SK-N-SH treated with all-trans-retinoic acid at 6 μM for 48 hours (cell line): Measurements from ENCODE around the gene KCNMA1.

ENCODE experiments used
- ATAC-seq: fragments of 200-7000 bp; cut with Tn5 transposase; 3 replicates; pipeline ENCODE4 v1.9.1; 2020; ENCODE audit warnings: mild to moderate bottlenecking, moderate library complexity
- ARNTL ChIP-seq: fragments of 450-650 bp; formaldehyde crosslinking; IDR thresholded peaks from 2 replicates; pipeline ENCODE4 v1.5.0; 2020; ENCODE audit warnings: low read depth, mild to moderate bottlenecking, moderate library complexity, borderline replicate concordance
- BACH2 ChIP-seq: fragments of 250-450 bp; sonication (Bioruptor Pico); IDR thresholded peaks from 2 replicates; pipeline ENCODE4 v1.9.0; 2021; ENCODE audit warnings: mild to moderate bottlenecking, borderline replicate concordance
- CREB5 ChIP-seq: fragments of 250-450 bp; sonication (Bioruptor Pico); IDR thresholded peaks from 2 replicates; pipeline ENCODE4 v1.5.1; 2020; ENCODE audit warnings: low read depth, mild to moderate bottlenecking, moderate library complexity
- CSDC2 ChIP-seq: fragments of 250-450 bp; sonication (Bioruptor Pico); IDR thresholded peaks from 2 replicates; pipeline ENCODE4 v1.5.0; 2020; ENCODE audit warnings: mild to moderate bottlenecking, moderate library complexity
- ESRRG ChIP-seq: fragments of 250-450 bp; sonication (Bioruptor Pico); IDR thresholded peaks from 2 replicates; pipeline ENCODE4 v1.6.1; 2021; ENCODE audit warnings: mild to moderate bottlenecking
- ISL1 ChIP-seq: fragments of 250-450 bp; sonication (Bioruptor Pico); IDR thresholded peaks from 2 replicates; pipeline ENCODE4 v2.1.2; 2022; ENCODE audit warnings: mild to moderate bottlenecking, moderate library complexity
- OSR1 ChIP-seq: fragments of 250-450 bp; sonication (Bioruptor Pico); IDR thresholded peaks from 2 replicates; pipeline ENCODE4 v1.8.0; 2022; ENCODE audit warnings: moderate library complexity, mild to moderate bottlenecking, inconsistent platforms
- PATZ1 ChIP-seq: fragments of 250-450 bp; sonication (Bioruptor Pico); IDR thresholded peaks from 2 replicates; pipeline ENCODE4 v1.8.0; 2020; ENCODE audit warnings: mild to moderate bottlenecking, moderate library complexity, borderline replicate concordance
- PPARA ChIP-seq: fragments of 250-450 bp; sonication (Bioruptor Pico); IDR thresholded peaks from 2 replicates; pipeline ENCODE4 v1.5.0; 2020; ENCODE audit warnings: mild to moderate bottlenecking, borderline replicate concordance
- RARB ChIP-seq: fragments of 250-450 bp; sonication (Bioruptor Pico); IDR thresholded peaks from 2 replicates; pipeline ENCODE4 v1.8.0; 2021; ENCODE audit warnings: mild to moderate bottlenecking, moderate library complexity
- SNAI2 ChIP-seq: fragments of 250-450 bp; sonication (Bioruptor Pico); IDR thresholded peaks from 2 replicates; pipeline ENCODE4 v1.5.0; 2020; ENCODE audit warnings: mild to moderate bottlenecking, moderate library complexity
- TCF4 ChIP-seq: fragments of 250-450 bp; sonication (Bioruptor Pico); IDR thresholded peaks from 2 replicates; pipeline ENCODE4 v1.8.0; 2021; ENCODE audit warnings: mild to moderate bottlenecking, moderate library complexity, borderline replicate concordance
- TSHZ2 ChIP-seq: fragments of 250-450 bp; sonication (Bioruptor Pico); IDR thresholded peaks from 2 replicates; pipeline ENCODE4 v1.5.0; 2020; ENCODE audit warnings: mild to moderate bottlenecking, moderate library complexity
- ZC3H10 ChIP-seq: fragments of 250-450 bp; sonication (Bioruptor Pico); IDR thresholded peaks from 2 replicates; pipeline ENCODE4 v1.5.1; 2021; ENCODE audit warnings: mild to moderate bottlenecking, moderate library complexity
- ZFP3 ChIP-seq: fragments of 250-450 bp; sonication (Bioruptor Pico); IDR thresholded peaks from 2 replicates; pipeline ENCODE4 v1.5.0; 2020; ENCODE audit warnings: mild to moderate bottlenecking, moderate library complexity
- ZFP30 ChIP-seq: fragments of 450-650 bp; formaldehyde crosslinking; IDR thresholded peaks from 2 replicates; pipeline ENCODE4 v1.5.0; 2022; ENCODE audit warnings: mild to moderate bottlenecking, moderate library complexity
- ZNF565 ChIP-seq: fragments of 450-650 bp; formaldehyde crosslinking; conservative IDR thresholded peaks from 2 replicates; pipeline ENCODE4 v1.5.0; 2020; ENCODE audit warnings: low read depth, mild to moderate bottlenecking, moderate library complexity
- ZNF70 ChIP-seq: fragments of 450-650 bp; formaldehyde crosslinking; IDR thresholded peaks from 2 replicates; pipeline ENCODE4 v1.5.0; 2020; ENCODE audit warnings: mild to moderate bottlenecking, moderate library complexity
- TF ChIP-seq, protein P1 (sequence below): fragments of 250-450 bp; sonication (Bioruptor Pico); IDR thresholded peaks from 2 replicates; pipeline ENCODE4 v1.5.1; 2021; ENCODE audit warnings: mild to moderate bottlenecking, moderate library complexity
- TF ChIP-seq, protein P2 (sequence below): fragments of 250-450 bp; sonication (Bioruptor Pico); IDR thresholded peaks from 2 replicates; pipeline ENCODE4 v1.8.0; 2021; ENCODE audit warnings: low read depth, mild to moderate bottlenecking, moderate library complexity, borderline replicate concordance

KCNMA1 gene

GRCh38 chr10:77556990-77557601 lies 80.5 kb downstream of the KCNMA1 start:
- TF ChIP-seq PPARA (no peak), BACH2 (CRISPR knock-in tag) (no peak), ISL1 (no peak), SNAI2 (CRISPR knock-in tag) (no peak), ZFP30 (no peak), CREB5 (CRISPR knock-in tag) (no peak), RARB (CRISPR knock-in tag) (no peak)
- TF ChIP-seq, protein P1, sequence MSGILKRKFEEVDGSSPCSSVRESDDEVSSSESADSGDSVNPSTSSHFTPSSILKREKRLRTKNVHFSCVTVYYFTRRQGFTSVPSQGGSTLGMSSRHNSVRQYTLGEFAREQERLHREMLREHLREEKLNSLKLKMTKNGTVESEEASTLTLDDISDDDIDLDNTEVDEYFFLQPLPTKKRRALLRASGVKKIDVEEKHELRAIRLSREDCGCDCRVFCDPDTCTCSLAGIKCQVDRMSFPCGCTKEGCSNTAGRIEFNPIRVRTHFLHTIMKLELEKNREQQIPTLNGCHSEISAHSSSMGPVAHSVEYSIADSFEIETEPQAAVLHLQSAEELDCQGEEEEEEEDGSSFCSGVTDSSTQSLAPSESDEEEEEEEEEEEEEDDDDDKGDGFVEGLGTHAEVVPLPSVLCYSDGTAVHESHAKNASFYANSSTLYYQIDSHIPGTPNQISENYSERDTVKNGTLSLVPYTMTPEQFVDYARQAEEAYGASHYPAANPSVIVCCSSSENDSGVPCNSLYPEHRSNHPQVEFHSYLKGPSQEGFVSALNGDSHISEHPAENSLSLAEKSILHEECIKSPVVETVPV (CRISPR knock-in tag): no peak
- TF ChIP-seq, all 23 proteins: peak for 0
- ATAC-seq: peak; percentile 20; the same call in 2 of the 3 replicates

DNA sequence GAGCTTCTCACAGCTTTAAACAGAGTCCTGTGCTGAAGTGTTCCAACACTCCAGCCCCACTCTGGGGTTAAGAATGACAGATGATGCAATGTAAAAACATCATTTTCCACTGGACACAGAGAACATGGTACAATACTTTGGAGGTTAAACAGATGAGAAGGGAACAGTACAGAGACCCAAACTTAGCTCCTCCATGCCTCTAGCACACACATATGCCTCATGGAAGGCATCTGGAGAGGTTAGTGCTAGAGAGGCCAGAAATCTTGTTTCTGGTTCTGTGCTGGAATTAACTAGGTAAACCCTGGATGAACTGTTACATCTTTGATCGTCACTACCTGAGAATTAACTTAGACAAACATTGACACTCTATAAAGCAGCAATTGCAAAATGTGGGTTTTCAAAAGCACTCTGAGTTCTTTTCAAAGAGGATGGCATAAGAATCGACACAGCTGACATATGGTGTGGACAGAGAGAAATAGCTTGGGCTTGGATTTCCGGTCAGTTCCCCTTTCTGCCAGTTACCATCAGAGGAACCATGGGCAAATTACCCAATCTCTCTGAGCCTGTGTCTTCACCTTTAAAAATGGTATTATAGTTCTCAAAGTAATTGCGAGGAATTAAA lies 81.9 kb downstream of the KCNMA1 start:
- no peak for TF ChIP-seq ZFP3 (CRISPR knock-in tag)
- no peak for TF ChIP-seq TCF4
- TF ChIP-seq ZFP30: no peak
- TF ChIP-seq, all 23 proteins: peak for 0
- ATAC-seq: peak; percentile 18; the same call in 1 of the 3 replicates

DNA sequence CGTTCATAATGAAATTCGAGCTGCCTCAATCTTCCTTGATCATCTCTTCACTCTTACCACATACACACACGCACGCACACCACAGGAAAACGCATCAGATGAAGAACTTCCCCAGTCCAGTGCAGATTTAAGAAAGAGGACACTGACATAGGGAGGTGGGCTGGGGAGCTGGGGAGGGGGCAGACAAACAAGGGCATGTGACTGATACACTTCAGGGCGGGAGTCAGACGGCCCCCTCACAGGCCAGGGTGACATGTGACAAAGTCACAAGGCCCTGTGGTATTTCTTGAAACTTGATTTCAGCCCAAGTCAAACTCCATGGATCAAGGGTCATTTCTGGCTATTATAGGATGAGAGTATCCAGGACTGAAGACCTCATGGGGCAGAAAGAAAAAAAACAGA lies 82.6 kb downstream of the KCNMA1 start:
- TF ChIP-seq PATZ1 (no peak), TCF4 (no peak), ZNF565 (CRISPR knock-in tag) (no peak), ZFP3 (CRISPR knock-in tag) (no peak), CSDC2 (CRISPR knock-in tag) (no peak), CREB5 (CRISPR knock-in tag) (no peak), ZC3H10 (no peak), BACH2 (CRISPR knock-in tag) (no peak), ZNF70 (no peak), OSR1 (CRISPR knock-in tag) (no peak), PPARA (no peak), ESRRG (no peak), RARB (CRISPR knock-in tag) (no peak)
- TF ChIP-seq, protein P2, sequence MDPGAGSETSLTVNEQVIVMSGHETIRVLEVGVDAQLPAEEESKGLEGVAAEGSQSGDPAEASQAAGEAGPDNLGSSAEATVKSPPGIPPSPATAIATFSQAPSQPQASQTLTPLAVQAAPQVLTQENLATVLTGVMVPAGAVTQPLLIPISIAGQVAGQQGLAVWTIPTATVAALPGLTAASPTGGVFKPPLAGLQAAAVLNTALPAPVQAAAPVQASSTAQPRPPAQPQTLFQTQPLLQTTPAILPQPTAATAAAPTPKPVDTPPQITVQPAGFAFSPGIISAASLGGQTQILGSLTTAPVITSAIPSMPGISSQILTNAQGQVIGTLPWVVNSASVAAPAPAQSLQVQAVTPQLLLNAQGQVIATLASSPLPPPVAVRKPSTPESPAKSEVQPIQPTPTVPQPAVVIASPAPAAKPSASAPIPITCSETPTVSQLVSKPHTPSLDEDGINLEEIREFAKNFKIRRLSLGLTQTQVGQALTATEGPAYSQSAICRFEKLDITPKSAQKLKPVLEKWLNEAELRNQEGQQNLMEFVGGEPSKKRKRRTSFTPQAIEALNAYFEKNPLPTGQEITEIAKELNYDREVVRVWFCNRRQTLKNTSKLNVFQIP (CRISPR knock-in tag): no peak
- TF ChIP-seq, protein P1 (CRISPR knock-in tag): no peak
- no peak for ATAC-seq

DNA sequence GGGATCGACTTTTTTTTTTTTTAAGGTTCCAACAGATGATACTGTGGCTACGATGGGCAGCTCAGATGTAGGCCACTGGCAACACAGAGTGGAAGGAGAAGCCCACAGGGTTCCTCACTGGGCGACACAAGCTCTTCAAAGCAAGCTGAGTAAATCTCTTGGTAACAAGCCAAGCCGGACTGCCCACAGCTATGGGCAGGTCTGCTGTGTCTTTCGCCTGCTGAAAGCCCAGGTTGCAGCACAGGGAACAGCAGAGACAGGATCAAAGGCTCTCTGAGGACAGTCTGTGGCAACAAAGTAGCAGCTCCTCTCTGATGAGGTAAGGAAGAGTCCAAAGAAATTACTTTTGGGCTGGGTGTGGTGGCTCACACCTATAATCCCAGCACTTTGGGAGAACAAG lies 83.6 kb downstream of the KCNMA1 start:
- ATAC-seq: peak; percentile 12; the same call in 1 of the 3 replicates
- TF ChIP-seq, protein P1 (CRISPR knock-in tag): no peak
- TF ChIP-seq ESRRG: no peak
- no peak for TF ChIP-seq SNAI2 (CRISPR knock-in tag)
- TF ChIP-seq ISL1: no peak
- no peak for TF ChIP-seq TSHZ2 (CRISPR knock-in tag)
- no peak for TF ChIP-seq CSDC2 (CRISPR knock-in tag)
- no peak for TF ChIP-seq ARNTL (CRISPR knock-in tag)
- no peak for TF ChIP-seq ZC3H10
- no peak for TF ChIP-seq ZNF565 (CRISPR knock-in tag)
- no peak for TF ChIP-seq ZFP30
